Astrocyte of the cerebellum (primary cell): Measurements from ENCODE around the gene PCYT2.

Experiments
- DNase-seq: peaks from one replicate; pipeline ENCODE4 v3.0.0-alpha.2; 2011; ENCODE audit warnings: low read depth
- H3K4me3 ChIP-seq: 2 replicates; pipeline ENCODE4 v1.5.1; 2011; ENCODE audit warnings: mild to moderate bottlenecking, low read depth, low read length, moderate library complexity
- in situ Hi-C: cut with HindIII; loops from 2 replicates; pipeline ENCODE4 v1.10.0; 2017; ENCODE audit warnings: low sequenced_read_pairs
- TF ChIP-seq, protein P1 (sequence below): IDR thresholded peaks from 2 replicates; pipeline ENCODE4 v1.5.1; 2012; ENCODE audit warnings: low read length, low read depth, moderate library complexity, mild to moderate bottlenecking; ENCODE audit errors: missing control alignments

Gene PCYT2

DNA sequence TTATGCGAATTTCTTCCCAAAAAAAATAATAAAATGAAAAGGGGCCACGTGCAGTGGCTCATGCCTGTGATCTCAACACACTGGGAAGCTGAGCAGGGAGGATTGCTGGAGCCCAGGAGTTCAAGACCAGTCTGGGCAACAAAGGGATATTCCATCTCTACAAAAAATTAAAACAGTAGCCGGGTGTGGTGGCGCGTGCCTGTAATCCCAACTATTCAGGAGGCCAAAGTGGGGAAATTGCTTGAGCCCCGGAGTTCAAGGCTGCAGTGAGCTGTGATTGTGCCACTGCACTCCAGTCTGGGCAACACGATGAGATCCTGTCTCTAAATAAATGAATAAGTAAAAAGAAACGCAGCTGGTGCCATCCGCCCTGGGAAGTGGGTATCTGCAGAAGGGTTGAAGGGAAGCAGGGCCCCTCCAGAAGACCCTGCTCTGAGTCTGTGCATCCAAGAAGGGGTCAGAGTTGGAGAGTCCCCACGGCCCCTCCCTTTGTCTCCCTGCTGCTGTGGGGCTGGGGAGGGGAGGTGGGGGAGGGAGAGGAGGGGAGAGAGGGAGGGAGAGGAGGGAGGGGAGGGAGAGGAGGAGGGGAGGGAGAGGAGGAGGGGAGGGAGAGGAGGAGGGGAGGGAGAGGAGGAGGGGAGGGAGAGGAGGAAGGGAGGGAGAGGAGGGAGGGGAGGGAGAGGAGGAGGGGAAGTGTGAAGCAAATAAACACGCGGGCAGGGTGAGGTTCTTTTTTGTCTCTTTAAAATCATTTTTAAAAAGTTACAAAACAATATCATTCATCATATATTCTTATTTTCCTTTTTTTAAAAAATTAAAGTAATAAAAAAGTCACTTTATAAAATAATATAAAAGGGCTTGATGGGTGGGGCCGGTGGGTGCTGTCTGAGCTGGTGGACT is 40.8 kb upstream of the PCYT2 start:
- TF ChIP-seq, protein P1, sequence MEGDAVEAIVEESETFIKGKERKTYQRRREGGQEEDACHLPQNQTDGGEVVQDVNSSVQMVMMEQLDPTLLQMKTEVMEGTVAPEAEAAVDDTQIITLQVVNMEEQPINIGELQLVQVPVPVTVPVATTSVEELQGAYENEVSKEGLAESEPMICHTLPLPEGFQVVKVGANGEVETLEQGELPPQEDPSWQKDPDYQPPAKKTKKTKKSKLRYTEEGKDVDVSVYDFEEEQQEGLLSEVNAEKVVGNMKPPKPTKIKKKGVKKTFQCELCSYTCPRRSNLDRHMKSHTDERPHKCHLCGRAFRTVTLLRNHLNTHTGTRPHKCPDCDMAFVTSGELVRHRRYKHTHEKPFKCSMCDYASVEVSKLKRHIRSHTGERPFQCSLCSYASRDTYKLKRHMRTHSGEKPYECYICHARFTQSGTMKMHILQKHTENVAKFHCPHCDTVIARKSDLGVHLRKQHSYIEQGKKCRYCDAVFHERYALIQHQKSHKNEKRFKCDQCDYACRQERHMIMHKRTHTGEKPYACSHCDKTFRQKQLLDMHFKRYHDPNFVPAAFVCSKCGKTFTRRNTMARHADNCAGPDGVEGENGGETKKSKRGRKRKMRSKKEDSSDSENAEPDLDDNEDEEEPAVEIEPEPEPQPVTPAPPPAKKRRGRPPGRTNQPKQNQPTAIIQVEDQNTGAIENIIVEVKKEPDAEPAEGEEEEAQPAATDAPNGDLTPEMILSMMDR = no peak
- H3K4me3 ChIP-seq = no peak overlapping the region
- in situ Hi-C loops = no loop called here
- DNase-seq = no peak

DNA sequence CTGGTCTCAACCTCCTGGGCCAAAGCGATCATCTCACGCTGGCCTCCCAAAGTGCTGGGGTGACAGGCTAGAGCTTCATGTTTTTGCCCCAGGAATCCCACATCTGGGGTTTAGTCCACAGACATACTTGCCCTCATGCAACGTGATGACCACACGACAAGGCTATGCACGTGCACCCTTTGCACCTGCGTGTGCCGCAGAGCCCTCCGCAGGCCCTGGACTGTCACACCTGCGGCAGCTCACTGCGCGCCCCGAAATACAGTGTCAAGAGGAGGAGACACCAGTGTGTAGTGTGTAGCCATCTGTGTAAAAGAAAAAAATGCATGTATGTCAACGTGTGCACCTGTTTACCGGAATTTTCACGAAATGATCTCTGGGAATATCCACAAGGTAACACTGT is 39.3 kb upstream of the PCYT2 start:
- TF ChIP-seq, protein P1 = no peak
- in situ Hi-C loops = no loop called here
- H3K4me3 ChIP-seq = no peak overlapping the region
- no peak for DNase-seq

DNA sequence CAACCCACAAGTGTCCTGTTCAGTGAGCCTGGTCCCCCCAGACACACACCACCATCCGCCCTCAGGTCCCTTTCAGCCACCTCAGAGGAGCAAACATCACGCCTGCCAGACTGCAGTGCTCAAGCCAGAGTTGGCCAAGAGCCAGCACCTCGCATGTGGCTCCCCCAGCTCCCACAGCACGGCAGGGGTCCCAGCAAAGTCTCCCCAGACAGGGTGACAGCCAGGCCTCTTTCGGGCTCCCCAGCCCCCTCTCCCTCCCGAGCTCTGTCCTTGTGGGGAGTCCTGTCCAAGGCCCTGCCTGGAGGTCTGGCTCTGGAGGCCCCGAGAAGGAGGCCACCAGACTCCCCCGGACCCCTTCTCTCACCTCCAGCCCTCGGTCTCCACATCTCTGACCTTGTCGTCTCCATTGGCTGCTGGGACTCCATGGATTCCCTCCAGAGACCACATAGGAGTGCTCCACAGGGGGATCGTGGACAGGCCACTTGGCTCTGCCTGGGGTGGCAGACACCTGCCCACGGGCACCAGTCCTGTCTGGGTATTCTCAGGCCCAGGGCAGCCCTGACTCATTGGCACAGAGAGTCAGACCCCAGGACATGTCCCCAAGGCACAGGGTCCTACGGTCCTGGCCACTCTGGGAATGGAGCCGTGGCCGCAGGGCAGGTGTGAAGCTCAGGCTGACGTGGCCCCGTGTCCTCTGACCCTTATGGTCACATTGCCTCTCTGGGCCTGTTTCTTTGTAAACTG is 37.6 kb upstream of the PCYT2 start:
- H3K4me3 ChIP-seq = no peak overlapping the region
- in situ Hi-C loops = no loop called here
- TF ChIP-seq, protein P1 = no peak
- DNase-seq = no peak

DNA sequence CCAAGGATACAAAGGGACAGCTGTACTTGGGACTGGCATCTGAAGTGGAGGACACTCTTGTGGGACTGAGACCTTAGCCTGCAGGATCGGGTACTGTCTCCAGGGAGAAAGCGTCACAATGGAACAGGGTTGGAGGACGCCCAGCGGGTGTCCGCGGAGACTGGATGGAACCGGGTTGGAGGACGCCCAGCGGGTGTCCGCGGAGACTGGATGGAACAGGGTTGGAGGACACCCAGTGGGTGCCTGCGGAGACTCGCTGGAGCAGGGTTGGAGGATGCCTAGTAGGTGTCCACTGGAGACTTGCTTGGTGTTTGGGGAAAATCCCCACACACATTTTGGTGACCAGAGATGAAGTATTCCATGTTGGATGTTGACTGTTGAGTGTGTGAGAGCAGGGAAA is 36.0 kb upstream of the PCYT2 start, which contains the start of gene MYADML2:
Gene MYADML2 (minus strand): TSS at position 45 of the 400 bp plus-strand sequence. CDS start 5,492 bp downstream, outside the sequence.
- TF ChIP-seq, protein P1 = no peak
- no peak for DNase-seq
- in situ Hi-C loops = no loop called here
- H3K4me3 ChIP-seq = no peak within 1 kb of the TSS

DNA sequence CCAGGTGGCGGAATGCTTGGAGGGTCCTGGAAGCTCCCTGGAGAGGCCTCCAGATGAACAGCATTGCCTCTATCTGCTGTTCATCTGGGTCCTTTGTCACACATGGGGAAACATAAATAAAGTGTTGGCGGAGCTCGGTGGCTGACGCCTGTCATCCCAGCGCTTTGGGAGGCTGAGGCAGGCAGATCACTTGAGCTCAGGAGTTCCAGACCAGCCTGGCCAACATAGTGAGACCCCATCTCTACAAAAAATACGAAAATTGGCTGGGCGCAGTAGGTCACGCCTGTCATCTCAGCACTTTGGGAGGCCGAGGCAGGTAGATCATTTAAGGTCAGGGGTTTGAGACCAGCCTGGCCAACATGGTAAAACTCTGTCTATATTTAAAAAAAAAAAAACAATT is 33.7 kb upstream of the PCYT2 start:
- H3K4me3 ChIP-seq = no peak overlapping the region
- DNase-seq = no peak
- TF ChIP-seq, protein P1 = no peak
- in situ Hi-C loops = no loop called here

DNA sequence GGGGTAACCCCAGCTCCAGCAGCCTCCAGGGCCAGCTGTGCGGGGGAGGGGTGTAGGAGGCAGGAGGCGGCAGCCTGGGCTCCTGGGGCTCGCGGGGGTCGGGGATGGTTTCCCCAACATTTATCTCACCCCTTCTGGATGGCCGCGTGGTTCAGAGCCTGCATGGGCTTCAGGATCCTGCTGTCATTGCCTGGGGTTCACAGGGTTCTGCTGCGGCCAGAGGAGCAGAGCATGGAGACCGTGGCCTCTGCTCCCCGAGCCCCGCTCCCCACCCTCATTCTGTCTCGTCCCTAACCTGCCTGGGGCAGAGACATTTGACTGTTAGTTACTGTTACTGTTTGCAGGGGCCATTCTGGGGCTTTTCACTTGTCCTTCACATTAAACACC is 31.0 kb upstream of the PCYT2 start:
- no peak for DNase-seq
- in situ Hi-C loops = no loop called here
- TF ChIP-seq, protein P1 = no peak
- no peak overlapping the region for H3K4me3 ChIP-seq
